GM06990 (cell line): ENCODE results near the gene ZBTB47.

Experiments
- DNase-seq: peaks from one replicate; pipeline ENCODE4 v3.0.0-alpha.2; 2011; ENCODE audit not compliant: insufficient read length; ENCODE audit errors: extremely low read depth
- H3K27me3 ChIP-seq: replicated peaks from 2 replicates; pipeline ENCODE4 v1.6.0; 2011; ENCODE audit warnings: low read length; ENCODE audit not compliant: control insufficient read depth, insufficient read depth
- H3K36me3 ChIP-seq: 2 replicates; pipeline ENCODE4 v1.5.1; 2011; ENCODE audit warnings: low read length; ENCODE audit not compliant: control insufficient read depth, insufficient read depth
- H3K4me3 ChIP-seq: replicated peaks from 2 replicates; pipeline ENCODE4 v1.5.1; 2011; ENCODE audit warnings: low read depth, mild to moderate bottlenecking, control low read depth, low read length
- TF ChIP-seq, protein P1 (sequence below): IDR thresholded peaks from 2 replicates; pipeline ENCODE4 v1.5.1; 2011; ENCODE audit warnings: low read length, control low read depth, mild to moderate bottlenecking, inconsistent platforms; ENCODE audit not compliant: insufficient read depth, poor library complexity, severe bottlenecking

The ZBTB47 gene

GRCh38 chr3:42714171-42714852 lies 60.8 kb downstream of the ZBTB47 start:
- no peak for DNase-seq

More at GRCh38 chr3:42714171-42714852, 60.8 kb downstream of the ZBTB47 start:
- Histone ChIP-seq H3K27me3 (no peaks in the 10 kb centered on the region; the same call in none of the 2 replicates), H3K36me3 (no peaks in the 10 kb centered on the region), H3K4me3 (no peak overlapping the region)
- TF ChIP-seq, protein P1, sequence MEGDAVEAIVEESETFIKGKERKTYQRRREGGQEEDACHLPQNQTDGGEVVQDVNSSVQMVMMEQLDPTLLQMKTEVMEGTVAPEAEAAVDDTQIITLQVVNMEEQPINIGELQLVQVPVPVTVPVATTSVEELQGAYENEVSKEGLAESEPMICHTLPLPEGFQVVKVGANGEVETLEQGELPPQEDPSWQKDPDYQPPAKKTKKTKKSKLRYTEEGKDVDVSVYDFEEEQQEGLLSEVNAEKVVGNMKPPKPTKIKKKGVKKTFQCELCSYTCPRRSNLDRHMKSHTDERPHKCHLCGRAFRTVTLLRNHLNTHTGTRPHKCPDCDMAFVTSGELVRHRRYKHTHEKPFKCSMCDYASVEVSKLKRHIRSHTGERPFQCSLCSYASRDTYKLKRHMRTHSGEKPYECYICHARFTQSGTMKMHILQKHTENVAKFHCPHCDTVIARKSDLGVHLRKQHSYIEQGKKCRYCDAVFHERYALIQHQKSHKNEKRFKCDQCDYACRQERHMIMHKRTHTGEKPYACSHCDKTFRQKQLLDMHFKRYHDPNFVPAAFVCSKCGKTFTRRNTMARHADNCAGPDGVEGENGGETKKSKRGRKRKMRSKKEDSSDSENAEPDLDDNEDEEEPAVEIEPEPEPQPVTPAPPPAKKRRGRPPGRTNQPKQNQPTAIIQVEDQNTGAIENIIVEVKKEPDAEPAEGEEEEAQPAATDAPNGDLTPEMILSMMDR, result no peak
